ENCODE data around the gene PARP9.

The PARP9 gene

DNA sequence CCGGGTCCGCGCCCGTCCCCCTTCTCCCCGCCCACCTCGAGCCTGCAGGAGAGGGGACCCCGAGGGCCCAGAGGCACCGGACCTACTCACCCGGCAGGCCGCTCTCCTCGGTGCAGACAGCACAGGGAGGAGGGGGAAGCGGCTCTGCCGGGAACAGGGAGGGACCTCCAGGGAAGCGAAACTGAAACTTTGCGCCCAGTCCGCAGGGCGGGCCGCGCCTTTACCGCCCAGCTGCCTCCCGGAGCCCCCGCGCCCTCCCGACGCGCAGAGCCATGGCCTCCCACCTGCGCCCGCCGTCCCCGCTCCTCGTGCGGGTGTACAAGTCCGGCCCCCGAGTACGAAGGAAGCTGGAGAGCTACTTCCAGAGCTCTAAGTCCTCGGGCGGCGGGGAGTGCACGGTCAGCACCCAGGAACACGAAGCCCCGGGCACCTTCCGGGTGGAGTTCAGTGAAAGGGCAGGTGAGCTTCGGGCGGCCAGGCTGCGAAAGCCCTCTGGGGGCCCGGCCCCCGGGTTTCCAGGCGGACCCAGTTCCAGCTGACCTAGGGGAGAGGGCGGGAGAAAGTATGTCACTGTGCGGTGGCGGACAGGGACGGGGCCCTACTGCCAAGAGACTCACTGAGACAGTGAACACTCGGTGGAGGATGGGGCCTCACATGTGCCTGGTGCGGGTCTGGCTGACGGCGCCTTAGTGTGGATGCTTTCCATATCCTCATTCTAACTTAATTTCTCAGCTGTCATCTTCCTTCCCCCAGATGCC is at the start of gene PARP9, which contains the start of gene DTX3L:
TSS of gene PARP9 (minus strand) at position 146 of the 758 bp plus-strand sequence. CDS start 4,680 bp downstream, outside the sequence.
TSS of gene DTX3L (plus strand) at position 184 of the 758 bp plus-strand sequence. CDS start at position 273, 89 bp downstream.
- peak; percentile 68 to 70 for DNase-seq (ENCODE audit: low read depth in 2 of 2)

DNA sequence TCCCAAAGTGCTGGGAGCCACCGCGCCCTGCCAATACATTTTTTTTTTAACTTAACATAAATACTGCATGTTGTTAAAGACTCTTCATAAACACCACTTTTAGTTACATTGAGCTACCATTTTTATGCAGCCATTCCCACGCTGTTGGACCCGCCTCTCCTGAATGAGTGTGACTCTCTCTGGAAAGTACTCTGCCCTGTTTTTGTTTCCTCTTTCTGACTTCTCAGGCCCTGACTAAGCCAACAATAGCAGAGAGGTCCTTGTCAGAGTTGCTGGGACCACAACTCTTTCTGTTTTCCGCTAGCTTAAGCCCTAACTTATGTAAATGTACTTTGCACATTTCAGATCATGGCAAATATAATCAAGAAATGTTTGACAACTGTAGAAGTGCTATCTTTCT is 48.6 kb upstream of the PARP9 start:
- no peak for DNase-seq (ENCODE audit: low read depth in 2 of 2)

DNA sequence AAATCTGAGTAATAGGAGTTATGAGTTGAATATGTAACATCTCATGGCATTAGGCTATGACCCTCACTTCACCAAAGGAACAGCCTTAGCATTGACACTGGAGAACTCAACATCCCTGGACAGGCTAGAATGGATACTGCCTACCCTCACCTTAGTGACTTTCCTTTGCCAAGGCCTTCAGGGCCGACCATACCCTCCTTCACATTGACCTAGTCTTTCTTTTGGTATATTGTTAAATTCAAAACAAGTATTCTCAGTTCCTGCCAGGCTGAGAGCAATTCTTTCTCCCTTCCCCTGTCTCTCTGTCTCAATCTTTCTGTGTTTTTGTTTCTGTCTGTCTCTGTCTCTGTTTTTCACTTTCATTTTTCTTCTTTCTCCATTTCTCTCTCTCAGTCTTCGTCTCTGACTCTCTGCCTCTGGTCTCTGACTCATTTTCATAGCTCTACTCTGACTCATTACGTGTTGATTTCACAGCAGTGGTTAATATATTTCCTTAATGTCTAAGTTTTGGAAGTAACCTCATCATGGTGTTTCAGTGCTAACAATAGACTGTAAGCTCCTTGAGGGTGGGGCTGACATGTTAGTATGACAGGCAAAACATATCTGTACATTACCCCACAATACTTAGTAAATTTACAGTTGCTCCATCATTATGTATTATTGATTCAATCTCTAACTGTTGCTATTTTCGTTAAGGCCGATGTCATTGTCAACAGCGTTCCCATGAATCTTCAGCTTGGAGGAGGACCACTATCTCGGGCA is 45.9 kb upstream of the PARP9 start:
- DNase-seq (ENCODE audit: low read depth in 2 of 2): no peak

DNA sequence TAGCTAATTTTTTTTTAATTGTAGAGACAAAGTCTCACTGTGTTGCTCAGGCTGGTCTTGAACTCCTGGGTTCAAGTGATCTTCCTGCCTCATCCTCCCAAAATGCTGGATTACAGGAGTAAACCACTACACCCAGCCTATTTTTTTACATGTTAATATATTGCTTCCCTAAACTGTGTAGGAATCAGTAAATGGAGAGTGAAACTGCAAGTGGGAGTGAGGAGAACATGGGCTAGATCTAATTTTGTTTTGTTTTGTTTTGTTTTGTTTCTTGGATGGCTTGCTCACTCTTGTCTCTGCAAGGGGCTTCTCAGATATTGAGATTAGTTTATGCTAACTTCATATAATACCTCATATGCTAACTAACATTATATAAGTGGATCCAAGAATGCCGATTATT is 44.8 kb upstream of the PARP9 start:
- DNase-seq (ENCODE audit: low read depth in 2 of 2): no peak

DNA sequence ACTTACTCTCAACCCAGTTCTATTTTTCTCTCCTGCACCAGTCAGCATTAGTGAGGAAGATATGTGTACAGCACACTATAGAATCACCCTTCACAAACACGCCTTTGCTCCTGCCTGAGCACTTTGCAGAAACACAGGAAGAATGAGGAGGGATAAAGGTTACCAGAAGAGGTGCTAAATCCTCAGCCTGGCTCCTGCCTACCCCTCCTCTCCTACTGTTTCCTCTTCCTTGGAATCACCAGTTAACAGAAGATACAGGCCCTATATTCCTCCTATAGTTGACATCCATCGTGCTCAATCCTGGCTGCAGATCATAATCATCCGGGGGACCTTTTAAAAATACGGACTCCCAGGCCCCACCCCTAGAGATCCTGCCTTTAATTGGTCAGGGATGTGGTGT is 42.2 kb upstream of the PARP9 start:
- no peak for DNase-seq (ENCODE audit: low read depth in 2 of 2)

DNA sequence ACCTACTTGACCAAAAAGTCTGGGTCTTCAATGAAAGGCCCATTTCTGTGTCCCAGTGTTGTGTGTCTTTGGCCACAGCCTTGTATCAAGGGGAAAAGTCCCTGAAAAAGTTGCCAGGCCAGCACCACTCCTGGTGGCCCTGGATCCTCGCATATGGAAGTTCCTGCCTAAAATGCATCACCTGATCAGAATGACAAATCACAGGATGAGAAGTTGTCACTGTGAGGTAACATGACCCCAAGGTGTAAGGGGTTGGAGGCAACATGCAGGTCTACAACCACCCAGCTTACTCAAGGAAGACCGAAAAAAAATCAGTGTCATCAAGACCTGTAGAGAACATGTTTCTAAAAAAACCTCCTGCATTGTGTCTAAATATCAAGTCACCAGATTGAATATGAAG is 39.0 kb upstream of the PARP9 start:
- DNase-seq (ENCODE audit: low read depth in 2 of 2): no peak

DNA sequence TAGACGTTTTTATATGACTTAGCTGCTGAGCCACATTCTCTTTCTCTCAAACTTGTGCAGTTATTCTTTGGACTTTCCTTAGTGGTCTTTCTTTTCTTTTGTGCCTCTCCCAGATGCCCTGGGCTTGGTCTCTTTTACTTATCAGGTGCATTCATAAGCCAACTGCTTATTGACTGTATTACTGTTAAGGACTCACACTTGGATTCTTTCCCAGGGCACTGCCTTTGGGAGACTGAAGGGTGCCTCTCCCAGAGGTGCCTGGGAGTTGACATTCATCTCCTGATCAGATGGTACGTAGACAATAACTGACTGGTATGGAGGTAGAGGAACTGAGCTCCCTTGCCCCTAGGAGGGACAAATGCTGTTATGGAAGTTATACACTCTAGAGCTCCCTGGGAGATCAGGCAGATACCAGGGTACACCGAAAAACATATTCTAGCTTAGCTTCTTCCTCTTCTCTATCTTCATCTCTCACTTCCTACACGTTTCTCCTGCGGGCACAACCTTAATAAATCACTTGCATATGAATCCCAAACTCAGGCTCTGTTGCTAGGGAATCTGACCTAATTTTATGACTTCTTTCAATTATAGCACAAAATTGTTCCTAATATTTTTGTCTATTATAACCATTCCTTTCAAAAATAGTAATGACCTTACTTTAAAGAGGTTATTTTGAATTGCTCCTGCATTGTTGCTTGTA is 38.1 kb upstream of the PARP9 start:
- no peak for DNase-seq (ENCODE audit: low read depth in 2 of 2)

DNA sequence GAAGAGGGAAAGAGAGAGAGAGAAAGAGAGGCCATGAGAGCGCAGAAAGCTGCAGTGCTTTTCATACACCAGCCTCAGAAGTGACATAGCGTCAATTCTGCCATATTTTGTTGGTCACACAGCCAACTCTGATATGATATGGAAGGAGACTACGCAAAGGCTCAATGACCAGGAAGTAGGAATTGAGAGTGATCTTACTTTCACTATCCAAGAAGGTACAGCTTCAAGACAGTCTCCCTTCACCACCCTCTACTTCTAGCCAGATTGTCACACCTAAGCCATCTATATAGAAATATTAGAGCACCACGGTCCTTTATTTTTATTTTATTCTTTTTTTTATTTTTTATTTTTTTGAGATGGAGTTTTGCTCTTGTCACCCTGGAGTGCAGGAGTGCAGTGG is 34.5 kb upstream of the PARP9 start:
- no peak for DNase-seq (ENCODE audit: low read depth in 2 of 2)

DNA sequence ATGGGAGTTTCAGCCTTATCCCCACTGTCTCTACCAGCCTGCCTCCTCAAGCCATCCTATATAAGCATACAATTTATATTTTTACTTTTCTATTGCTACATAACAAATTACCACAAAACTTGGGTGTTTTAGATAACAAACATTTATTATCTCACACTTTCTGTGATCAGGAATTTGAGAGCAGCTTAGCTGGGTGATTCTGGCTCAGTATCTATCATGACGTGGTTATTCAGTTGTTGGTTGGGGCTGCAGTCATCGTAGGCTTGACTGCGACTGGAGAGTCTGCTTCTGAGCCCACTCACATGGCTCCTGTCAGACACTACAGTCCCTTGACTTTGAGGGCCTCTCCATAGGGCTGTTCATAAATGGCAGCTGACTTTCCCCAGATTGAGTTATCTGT is 34.1 kb upstream of the PARP9 start:
- DNase-seq (ENCODE audit: low read depth in 2 of 2): no peak

DNA sequence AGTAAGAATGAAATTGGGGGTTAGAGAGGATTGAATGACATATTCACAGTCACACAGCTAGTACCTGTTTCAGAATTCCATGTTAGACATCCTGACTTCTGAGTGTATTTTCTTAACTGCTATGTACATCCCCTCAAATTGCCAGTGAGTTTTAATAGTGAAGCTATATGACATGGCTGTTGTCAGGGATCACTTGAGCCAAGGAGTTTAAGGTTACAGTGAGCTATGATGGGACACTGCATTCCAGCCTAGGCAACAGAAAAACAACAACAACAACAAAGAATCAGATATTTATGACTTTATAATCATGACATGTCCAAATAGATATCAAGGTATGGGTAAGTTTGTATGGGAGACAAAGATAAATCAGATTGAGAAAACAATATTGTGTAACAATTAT is 29.9 kb upstream of the PARP9 start:
- DNase-seq (ENCODE audit: low read depth in 2 of 2): no peak

DNA sequence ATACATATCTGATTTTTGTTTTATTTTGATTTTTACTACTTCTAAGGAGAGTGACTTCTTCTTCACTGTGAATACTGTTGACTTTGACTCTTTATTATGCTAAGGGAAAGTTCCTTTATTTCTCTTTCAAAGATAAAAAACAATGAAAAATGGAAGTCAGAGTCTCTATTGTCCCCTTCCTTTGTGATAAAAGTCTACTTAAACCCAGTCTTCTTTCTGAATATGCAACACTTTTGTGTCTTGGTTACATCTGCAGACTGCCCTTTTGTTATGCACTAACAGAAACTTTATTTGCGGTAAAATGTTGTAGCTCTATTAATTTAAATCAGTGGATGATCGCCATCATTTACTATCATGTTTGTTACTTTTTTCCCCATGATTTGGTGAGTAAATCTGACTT is 26.5 kb upstream of the PARP9 start:
- DNase-seq (ENCODE audit: low read depth in 2 of 2): no peak

DNA sequence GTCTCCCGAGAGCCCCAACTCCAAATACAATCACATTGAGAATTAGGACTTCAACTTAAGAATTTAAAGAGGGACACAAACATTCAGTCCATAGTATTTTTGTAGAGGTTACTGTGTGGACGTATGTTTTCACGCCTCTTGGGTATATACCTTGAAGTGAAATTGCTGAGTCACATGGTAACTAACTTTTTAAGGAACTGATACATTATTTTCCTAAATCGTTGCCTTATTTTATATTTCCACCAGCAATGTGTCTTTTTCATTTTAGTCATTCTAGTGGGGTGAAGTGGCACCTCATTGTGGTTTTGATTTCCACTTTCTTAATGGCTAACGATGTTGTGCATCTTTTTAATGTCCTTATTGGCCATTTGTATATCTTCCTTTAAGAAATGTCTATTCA is 25.2 kb upstream of the PARP9 start:
- DNase-seq (ENCODE audit: low read depth in 2 of 2): no peak

DNA sequence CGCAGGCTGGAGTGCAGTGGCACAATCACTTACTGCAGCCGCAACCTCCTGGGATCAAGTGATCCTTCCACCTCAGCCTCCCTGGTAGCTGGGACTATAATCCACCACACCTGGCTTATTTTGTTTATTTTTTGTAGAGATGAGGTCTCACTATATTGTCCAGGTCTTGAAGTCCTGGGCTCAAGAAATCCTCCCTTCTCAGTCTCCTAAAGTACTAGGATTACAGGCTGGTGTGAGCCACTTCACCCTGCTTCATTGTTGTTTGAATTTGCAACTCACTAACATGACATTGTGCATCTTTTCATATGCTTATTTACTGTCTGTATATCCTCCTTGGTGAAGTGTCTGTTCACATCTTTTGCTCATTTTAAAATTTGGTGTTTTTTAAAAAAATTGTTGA is 23.5 kb upstream of the PARP9 start:
- no peak for DNase-seq (ENCODE audit: low read depth in 2 of 2)

DNA sequence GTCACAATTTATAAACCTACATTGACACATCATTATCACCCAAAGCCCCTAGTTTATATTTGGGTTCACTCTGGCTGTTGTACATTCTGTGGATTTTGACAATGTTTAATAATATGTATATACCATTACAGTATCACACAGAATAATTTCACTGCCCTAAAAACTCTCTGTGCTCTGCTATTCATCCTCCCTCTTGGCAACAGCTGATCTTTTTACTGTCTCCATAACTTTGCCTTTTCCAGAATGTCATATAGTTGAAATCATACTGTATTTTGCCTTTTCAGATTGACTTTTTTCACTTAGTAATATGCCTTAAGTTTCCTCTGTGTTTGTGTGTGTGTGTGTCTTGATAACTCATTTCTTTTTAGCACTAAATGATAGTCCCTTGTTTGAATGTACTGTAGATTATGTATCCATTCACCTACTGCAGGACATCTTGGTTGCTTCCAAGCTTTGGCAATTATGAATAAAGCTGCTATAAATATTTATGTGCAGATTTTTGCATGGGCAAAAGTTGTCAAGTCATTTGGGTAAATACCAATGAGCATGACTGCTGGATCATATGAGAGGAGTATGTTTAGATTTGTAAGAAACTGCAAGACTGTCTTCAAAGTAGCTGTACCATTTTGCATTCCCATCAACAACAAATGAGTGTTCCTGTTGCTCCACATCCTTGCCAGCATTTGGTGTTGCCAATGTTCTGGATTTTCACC is 22.8 kb upstream of the PARP9 start:
- no peak for DNase-seq (ENCODE audit: low read depth in 2 of 2)

DNA sequence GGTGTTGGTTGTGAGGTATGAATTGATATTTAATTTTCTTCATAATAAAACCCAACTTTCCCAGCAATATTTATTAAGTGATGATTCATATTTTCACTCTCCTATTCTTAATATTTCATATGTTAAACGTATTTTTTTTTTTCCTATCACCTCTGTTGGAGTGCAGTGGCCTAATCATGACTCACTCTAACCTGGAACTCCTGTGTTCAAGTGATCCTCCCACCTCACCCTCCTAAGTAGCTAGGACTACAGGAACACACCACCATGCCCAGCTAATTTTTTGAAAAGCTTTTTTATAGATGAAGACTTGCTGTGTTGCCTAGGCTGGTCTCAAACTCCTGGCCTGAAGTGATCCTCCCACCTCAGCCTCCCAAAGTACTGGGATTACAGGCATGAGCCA is 22.0 kb upstream of the PARP9 start:
- no peak for DNase-seq (ENCODE audit: low read depth in 2 of 2)

DNA sequence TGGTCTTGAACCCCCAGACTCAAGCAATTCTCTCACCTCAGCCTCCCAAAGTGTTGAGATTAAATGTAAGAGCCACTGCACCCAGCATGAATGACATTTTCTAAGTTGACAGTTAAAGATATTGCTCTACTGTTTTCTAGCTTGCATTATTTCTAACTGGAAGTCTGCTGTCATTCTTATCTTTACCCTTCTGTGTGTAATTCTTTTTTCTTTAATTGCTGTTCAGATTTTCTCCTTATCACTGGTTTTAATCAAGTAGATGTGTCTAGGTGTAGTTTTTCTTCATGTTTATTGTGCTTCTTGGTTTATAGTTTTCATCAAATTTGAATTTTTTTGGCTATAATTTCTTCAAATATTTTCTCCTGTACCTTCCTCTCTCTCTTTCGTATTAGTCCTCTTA is 18.3 kb upstream of the PARP9 start:
- DNase-seq (ENCODE audit: low read depth in 2 of 2): no peak

DNA sequence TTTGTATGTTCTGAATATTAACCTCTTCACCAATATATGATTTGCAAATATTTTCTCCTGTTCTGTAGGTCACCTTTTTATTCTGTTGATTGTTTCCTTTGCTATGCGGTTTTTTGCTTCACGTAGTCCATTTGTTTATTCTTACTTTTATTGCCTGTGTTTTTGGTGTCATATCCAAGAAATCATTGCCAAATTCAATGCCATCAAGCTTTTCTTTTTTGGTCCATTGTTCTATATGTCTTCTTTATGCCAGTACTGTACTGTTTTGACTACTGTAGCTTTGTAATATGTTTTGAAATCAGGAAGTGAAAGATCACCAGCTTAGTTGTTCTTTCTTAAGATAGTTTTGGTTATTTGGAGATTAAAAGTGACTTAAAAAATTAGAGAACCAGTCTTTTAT is 17.5 kb upstream of the PARP9 start:
- no peak for DNase-seq (ENCODE audit: low read depth in 2 of 2)

DNA sequence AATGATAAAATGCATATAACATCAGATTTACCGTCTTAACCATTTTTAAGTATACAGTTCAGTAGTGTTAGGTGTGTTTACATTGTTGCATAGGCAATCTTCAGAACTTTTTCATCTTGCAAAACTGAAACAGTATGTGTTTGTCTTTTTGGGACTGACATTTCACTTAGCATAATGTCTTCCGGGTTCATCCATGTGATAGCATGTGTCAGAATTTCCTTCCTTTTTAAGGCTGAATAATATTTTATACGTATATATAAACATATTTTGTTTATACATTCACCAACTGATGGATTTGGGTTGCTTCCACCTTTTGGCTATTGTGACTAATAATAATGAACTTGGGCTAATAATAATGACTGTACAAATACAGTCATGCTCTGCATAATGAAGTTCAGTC is 16.4 kb upstream of the PARP9 start:
- DNase-seq (ENCODE audit: low read depth in 2 of 2): no peak

DNA sequence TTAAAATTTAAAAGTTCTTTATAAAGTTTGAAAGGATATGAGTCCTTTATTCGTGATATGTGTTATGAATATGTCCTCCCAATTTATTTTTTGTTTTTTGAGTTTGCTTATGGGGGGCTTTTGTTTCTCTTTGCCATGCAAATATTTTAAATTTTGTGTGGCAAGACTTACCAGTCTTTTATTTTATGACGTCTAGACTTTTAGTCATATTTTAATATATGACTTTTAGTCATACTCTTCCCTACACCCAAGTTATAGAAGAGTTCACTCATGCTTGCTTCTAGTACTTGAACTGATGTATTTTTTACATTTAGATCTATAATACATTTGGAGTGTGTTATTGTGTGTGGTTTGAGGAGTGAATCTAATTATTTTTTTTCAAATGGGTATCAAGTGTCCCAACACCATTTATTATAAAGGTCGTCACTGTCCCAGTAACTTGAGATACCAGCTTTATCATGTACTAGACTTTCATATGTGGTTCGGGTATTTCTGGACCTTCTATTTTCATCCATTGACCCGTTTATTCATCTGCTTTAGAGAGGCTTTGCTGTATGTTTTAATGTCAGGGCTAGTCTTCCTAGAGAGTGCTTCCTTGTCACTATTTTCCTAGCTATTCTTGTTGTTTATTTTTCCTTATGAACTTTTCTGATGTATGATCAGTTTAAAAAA is 14.1 kb upstream of the PARP9 start:
- no peak for DNase-seq (ENCODE audit: low read depth in 2 of 2)

DNA sequence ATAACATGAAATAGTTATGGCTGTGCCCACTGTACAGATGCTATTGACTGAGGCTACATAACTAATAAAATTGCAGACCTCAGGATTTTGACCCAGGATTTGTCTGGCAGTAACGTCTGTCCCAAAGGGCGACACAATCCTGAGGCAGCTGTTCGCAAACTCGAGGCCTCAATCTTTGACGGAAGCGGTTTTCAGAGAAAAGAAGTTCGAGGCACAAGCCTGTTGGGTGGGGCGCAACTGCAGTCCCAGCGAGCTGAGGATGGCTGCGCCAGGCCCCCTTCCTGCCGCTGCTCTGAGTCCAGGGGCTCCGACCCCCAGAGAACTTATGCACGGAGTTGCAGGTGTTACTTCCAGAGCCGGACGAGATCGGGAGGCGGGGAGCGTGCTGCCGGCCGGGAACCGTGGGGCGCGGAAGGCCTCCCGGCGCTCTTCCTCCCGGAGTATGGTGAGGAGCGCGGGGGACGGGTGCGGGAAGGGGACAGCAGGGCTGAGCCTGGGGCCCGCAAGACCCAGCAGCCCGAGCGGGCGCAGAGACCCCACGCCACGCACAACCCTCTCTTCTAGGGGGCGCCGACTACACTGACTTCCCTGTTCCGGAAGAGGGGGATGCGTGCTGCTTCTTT is 13.4 kb upstream of the PARP9 start, which contains the start of gene PARP15:
TSS of gene PARP15 (plus strand) at position 242 of the 623 bp plus-strand sequence. CDS start at position 260, 18 bp downstream.
- DNase-seq (ENCODE audit: low read depth in 2 of 2): peak in 1 of 2 donors; percentile 34
